Astrocyte (in vitro differentiated cells and primary cell): ENCODE measurements around the gene EDC3. TPM values are rescaled to one million over a fixed set of nuclear protein-coding genes. Genes with fewer than 3 reads are reported as not detected.

ENCODE experiments used
- DNase-seq: peaks from one replicate; pipeline ENCODE4 v3.0.0-alpha.2; 2010; ENCODE audit warnings: low read depth
- FAIRE-seq: peaks from 2 replicates; lab custom pipeline; 2011; peaks lifted over from hg19 to GRCh38; lab: Jason Lieb, UNC
- H2AFZ ChIP-seq: 2 replicates; pipeline ENCODE4 v1.6.0; 2012; ENCODE audit warnings: low read depth, low read length, inconsistent platforms
- H3K27ac ChIP-seq: 2 replicates; pipeline ENCODE4 v1.5.1; 2011; ENCODE audit warnings: low read depth, low read length, inconsistent platforms
- H3K27me3 ChIP-seq: 2 replicates; pipeline ENCODE4 v1.6.0; 2011; ENCODE audit warnings: low read length, inconsistent platforms; ENCODE audit not compliant: insufficient read depth
- H3K36me3 ChIP-seq: 2 replicates; pipeline ENCODE4 v1.5.1; 2011; ENCODE audit warnings: low read length, inconsistent platforms; ENCODE audit not compliant: insufficient read depth
- H3K4me1 ChIP-seq: 2 replicates; pipeline ENCODE4 v1.5.1; 2011; ENCODE audit warnings: low read length, inconsistent platforms; ENCODE audit not compliant: insufficient read depth
- H3K4me2 ChIP-seq: 2 replicates; pipeline ENCODE4 v1.6.0; 2012; ENCODE audit warnings: low read length, inconsistent platforms
- H3K4me3 ChIP-seq: 2 replicates; pipeline ENCODE4 v1.5.1; 2011; ENCODE audit warnings: low read depth, mild to moderate bottlenecking, low read length, inconsistent platforms; ENCODE audit not compliant: insufficient read depth
- H3K79me2 ChIP-seq: 2 replicates; pipeline ENCODE4 v1.6.0; 2012; ENCODE audit warnings: mild to moderate bottlenecking, low read length, inconsistent platforms; ENCODE audit not compliant: insufficient read depth
- H3K9ac ChIP-seq: 2 replicates; pipeline ENCODE4 v1.6.0; 2012; ENCODE audit warnings: mild to moderate bottlenecking, low read length, inconsistent platforms
- H3K9me3 ChIP-seq: 2 replicates; pipeline ENCODE4 v1.5.1; 2012; ENCODE audit warnings: low read depth, mild to moderate bottlenecking, low read length, inconsistent platforms; ENCODE audit not compliant: insufficient read depth
- H4K20me1 ChIP-seq: 2 replicates; pipeline ENCODE4 v1.6.0; 2012; ENCODE audit warnings: low read length, inconsistent platforms; ENCODE audit not compliant: insufficient read depth
- H3K27ac Mint-ChIP-seq: one replicate; pipeline ENCODE4 v1.8.0; 2021; ENCODE audit warnings: mild to moderate bottlenecking, mixed read lengths; ENCODE audit not compliant: unreplicated experiment
- H3K27me3 Mint-ChIP-seq: one replicate; pipeline ENCODE4 v1.8.0; 2021; ENCODE audit warnings: low read depth, mixed read lengths; ENCODE audit not compliant: unreplicated experiment
- H3K36me3 Mint-ChIP-seq: one replicate; pipeline ENCODE4 v1.8.0; 2021; ENCODE audit warnings: low read depth, mixed read lengths; ENCODE audit not compliant: unreplicated experiment
- H3K4me1 Mint-ChIP-seq: one replicate; pipeline ENCODE4 v1.8.0; 2021; ENCODE audit warnings: low read depth, mixed read lengths; ENCODE audit not compliant: unreplicated experiment
- H3K4me3 Mint-ChIP-seq: one replicate; pipeline ENCODE4 v1.8.0; 2021; ENCODE audit warnings: mild to moderate bottlenecking, moderate library complexity, mixed read lengths; ENCODE audit not compliant: unreplicated experiment
- H3K9me3 Mint-ChIP-seq: one replicate; pipeline ENCODE4 v1.8.0; 2021; ENCODE audit warnings: mild to moderate bottlenecking, mixed read lengths; ENCODE audit not compliant: unreplicated experiment
- CTCF ChIP-seq: IDR thresholded peaks from 2 replicates; pipeline ENCODE4 v1.5.1; 2011; ENCODE audit warnings: low read depth, mild to moderate bottlenecking, inconsistent platforms, low read length, moderate library complexity; ENCODE audit not compliant: insufficient read depth
- EZH2 ChIP-seq: IDR thresholded peaks from 2 replicates; pipeline ENCODE4 v1.6.1; 2012; ENCODE audit warnings: mild to moderate bottlenecking, low read length, inconsistent platforms; ENCODE audit not compliant: insufficient read depth
- total RNA-seq: library from RNA; stranded (reverse); gene quantifications from 2 replicates; pipeline ENCODE4 v1.2.1, GENCODE V29; 2021

EDC3 gene
- total RNA-seq, 1 donor from 2014 or later: 47.6 TPM

GRCh38 chr15:74657846-74658245, 38.0 kb downstream of the EDC3 start:
- peak overlapping the region; percentile 55 for H3K4me2 ChIP-seq
- Mint-ChIP-seq H3K27me3 (no peaks in the 10 kb centered on the region), H3K36me3 (no peaks in the 10 kb centered on the region), H3K9me3 (no peaks in the 10 kb centered on the region), H3K27ac (peak overlapping the region; percentile 85), H3K4me1 (peaks cover 28% of the 10 kb centered on the region), H3K4me3 (no peak overlapping the region)
- peaks cover 25% of the 10 kb centered on the region for H3K4me1 ChIP-seq
- FAIRE-seq (no peak), DNase-seq (peak; percentile 74)
- H3K79me2 ChIP-seq: peaks cover 37% of the 10 kb centered on the region
- H3K4me3 ChIP-seq: no peak overlapping the region
- TF ChIP-seq EZH2 (no peak), CTCF (no peak)
- no peak overlapping the region for H3K9ac ChIP-seq
- no peaks in the 10 kb centered on the region for H3K27me3 ChIP-seq
- no peak overlapping the region for H3K27ac ChIP-seq
- no peaks in the 10 kb centered on the region for H3K9me3 ChIP-seq
- peaks cover 61% of the 10 kb centered on the region for H4K20me1 ChIP-seq
- H3K36me3 ChIP-seq: no peaks in the 10 kb centered on the region
- H2AFZ ChIP-seq: no peak overlapping the region

GRCh38 chr15:74656935-74657535, 38.8 kb downstream of the EDC3 start:
- no peak overlapping the region for H3K4me3 ChIP-seq
- H4K20me1 ChIP-seq: peaks cover 59% of the 10 kb centered on the region
- H3K9me3 ChIP-seq: no peaks in the 10 kb centered on the region
- no peaks in the 10 kb centered on the region for H3K27me3 ChIP-seq
- no peak overlapping the region for H2AFZ ChIP-seq
- Mint-ChIP-seq H3K27me3 (no peaks in the 10 kb centered on the region), H3K36me3 (no peaks in the 10 kb centered on the region), H3K4me1 (peaks cover 28% of the 10 kb centered on the region), H3K4me3 (no peak overlapping the region), H3K9me3 (no peaks in the 10 kb centered on the region), H3K27ac (peak overlapping the region; percentile 85)
- H3K4me1 ChIP-seq: peaks cover 25% of the 10 kb centered on the region
- peak overlapping the region; percentile 15 for H3K27ac ChIP-seq
- peak overlapping the region; percentile 55 for H3K4me2 ChIP-seq
- TF ChIP-seq EZH2: no peak
- TF ChIP-seq CTCF: no peak
- no peak for DNase-seq
- no peak for FAIRE-seq
- H3K79me2 ChIP-seq: peaks cover 31% of the 10 kb centered on the region
- H3K9ac ChIP-seq: peak overlapping the region; percentile 0
- H3K36me3 ChIP-seq: no peaks in the 10 kb centered on the region

GRCh38 chr15:74655424-74655823, 40.4 kb downstream of the EDC3 start:
- Histone ChIP-seq H3K36me3 (no peaks in the 10 kb centered on the region), H3K4me3 (no peak overlapping the region), H3K27ac (no peak overlapping the region), H3K4me1 (peaks cover 34% of the 10 kb centered on the region), H3K9ac (no peak overlapping the region), H2AFZ (no peak overlapping the region), H3K27me3 (no peaks in the 10 kb centered on the region), H3K9me3 (no peaks in the 10 kb centered on the region), H4K20me1 (peaks cover 70% of the 10 kb centered on the region), H3K79me2 (peaks cover 20% of the 10 kb centered on the region), H3K4me2 (no peak overlapping the region)
- peaks cover 32% of the 10 kb centered on the region for H3K4me1 Mint-ChIP-seq
- H3K9me3 Mint-ChIP-seq: no peaks in the 10 kb centered on the region
- H3K27me3 Mint-ChIP-seq: no peaks in the 10 kb centered on the region
- peak; percentile 52 for DNase-seq
- no peak for FAIRE-seq
- H3K36me3 Mint-ChIP-seq: peaks cover 6% of the 10 kb centered on the region
- TF ChIP-seq EZH2: no peak
- TF ChIP-seq CTCF: no peak
- H3K4me3 Mint-ChIP-seq: no peak overlapping the region
- no peak overlapping the region for H3K27ac Mint-ChIP-seq
